ENCODE results near the gene CDH8.

GRCh38 chr16:62036802-62037135 lies 531 bp upstream of the CDH8 start:
- no peak for TF ChIP-seq CHD2 (IDR thresholded peaks at IDR 0.05; ENCODE audit: low read length, partially characterized antibody)
- TF ChIP-seq CTCF (IDR thresholded peaks at IDR 0.05): no peak
